ENCODE results near the gene LTF.
"Not testable (repeated sequence)": the region's sequence is repeated elsewhere in the genome, so short reads cannot be mapped to it uniquely, and the experiment has no call there.

The LTF gene

DNA sequence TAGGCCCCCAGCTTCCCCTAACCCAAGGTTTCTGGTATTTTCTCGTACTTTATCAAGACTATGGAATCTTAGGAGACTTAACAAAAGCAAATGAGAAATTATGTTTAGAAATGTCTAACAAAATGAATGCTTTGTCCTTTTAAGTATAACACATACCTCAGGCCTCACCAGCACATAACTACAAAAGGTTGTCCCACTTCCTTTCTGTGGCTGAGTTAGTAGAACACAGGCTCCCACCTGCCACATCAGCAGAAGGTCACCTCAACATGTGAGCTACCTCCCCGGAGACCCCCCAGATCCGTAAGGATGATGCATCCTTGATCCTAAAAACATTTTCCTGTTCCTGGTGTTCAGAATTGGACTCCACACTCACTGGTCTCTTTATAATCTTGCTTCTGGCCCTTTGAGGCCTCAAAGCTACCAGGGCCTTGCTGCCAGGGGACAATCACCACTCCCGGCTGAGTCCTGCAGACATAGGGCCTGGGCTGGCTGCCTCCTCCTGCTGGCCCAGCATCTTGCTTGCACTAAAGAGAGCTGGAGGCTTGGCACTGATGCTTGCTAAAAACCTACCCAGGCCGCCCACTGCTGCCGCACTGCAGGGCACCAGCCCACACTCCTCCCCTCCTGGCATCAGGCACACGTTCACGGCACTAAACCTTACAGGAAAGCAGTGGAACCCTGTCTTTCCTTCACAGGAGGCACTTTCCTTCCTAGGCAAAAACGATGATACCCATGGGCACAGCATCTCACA is 54.8 kb downstream of the LTF start:
- DNase-seq, result no peak

DNA sequence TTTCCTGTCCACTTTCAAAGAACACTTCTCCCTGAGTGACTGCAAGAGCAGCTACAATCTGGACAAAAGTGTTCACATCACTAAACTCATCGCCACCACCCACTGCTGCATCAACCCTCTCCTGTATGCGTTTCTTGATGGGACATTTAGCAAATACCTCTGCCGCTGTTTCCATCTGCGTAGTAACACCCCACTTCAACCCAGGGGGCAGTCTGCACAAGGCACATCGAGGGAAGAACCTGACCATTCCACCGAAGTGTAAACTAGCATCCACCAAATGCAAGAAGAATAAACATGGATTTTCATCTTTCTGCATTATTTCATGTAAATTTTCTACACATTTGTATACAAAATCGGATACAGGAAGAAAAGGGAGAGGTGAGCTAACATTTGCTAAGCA is 55.9 kb downstream of the LTF start:
- no peak for DNase-seq

DNA sequence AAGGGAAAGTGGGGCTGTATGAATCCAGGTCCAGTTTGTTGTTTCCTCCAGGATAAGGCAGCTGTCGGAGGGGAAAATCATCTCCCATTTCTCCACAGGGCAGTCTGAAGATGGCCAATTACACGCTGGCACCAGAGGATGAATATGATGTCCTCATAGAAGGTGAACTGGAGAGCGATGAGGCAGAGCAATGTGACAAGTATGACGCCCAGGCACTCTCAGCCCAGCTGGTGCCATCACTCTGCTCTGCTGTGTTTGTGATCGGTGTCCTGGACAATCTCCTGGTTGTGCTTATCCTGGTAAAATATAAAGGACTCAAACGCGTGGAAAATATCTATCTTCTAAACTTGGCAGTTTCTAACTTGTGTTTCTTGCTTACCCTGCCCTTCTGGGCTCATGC is 56.7 kb downstream of the LTF start:
- DNase-seq, result no peak

DNA sequence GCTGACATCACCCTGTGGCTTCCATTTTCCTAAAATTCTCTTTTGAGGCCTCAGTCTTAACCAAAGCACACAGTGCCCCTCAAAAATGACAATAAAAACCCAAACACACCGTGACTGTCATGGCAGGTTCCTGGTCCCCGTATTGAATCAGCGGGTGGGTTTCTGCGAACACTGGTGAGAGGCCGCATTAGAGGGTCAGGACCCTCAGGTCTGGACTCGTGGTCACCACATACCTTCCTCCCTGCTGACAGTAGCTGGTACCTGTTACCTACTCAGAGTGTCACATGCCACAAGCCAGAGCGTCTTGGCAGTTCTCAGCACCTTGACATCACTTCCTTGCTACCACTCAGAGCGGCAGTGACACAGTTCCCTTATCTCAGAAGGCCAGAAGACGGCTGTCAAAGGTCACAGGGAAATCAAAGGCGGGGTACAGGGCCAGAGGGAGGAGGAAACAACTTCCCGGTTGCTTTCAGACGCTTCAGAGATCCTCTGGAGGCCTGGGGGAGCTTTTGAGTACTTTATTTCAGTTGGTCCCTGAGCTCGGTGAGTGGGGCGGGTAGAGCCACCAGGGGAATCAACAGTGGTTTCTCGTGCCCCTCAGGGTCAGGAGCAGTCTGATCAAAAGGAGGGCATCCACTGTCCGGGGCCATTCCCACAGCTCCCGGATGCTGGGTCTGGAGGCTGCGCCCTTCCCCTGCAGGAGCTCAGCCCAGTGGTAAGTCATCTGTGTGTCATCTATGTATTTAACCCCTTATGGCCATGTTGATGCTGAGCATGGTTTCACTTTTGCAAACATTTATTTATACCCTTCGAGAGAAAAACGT is 57.7 kb downstream of the LTF start, which contains the start of the genes CCR5AS and CCRL2:
Gene CCR5AS (minus strand): TSS at position 279 of the 824 bp plus-strand sequence.
Gene CCRL2 (plus strand): TSS at position 472 of the 824 bp plus-strand sequence. CDS start 821 bp downstream, outside the sequence.
- DNase-seq, result peak; percentile 10

DNA sequence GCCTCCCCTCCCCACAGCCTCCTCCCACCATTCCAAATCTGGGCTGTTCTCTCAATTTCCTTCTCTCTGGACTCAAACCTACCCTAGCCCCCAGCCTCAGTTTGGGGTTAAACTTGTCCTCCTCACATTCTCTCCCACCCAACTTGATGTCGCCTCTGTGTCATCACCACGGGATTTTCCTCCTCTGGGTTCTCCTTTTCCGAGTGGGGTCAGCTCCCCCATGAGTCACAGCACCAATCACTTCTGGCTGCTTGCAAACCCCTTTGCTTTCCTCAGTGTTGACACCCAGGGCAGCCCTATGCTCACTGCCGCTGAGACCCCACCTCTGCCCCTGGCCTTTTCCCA is 58.3 kb downstream of the LTF start:
- no peak for DNase-seq

DNA sequence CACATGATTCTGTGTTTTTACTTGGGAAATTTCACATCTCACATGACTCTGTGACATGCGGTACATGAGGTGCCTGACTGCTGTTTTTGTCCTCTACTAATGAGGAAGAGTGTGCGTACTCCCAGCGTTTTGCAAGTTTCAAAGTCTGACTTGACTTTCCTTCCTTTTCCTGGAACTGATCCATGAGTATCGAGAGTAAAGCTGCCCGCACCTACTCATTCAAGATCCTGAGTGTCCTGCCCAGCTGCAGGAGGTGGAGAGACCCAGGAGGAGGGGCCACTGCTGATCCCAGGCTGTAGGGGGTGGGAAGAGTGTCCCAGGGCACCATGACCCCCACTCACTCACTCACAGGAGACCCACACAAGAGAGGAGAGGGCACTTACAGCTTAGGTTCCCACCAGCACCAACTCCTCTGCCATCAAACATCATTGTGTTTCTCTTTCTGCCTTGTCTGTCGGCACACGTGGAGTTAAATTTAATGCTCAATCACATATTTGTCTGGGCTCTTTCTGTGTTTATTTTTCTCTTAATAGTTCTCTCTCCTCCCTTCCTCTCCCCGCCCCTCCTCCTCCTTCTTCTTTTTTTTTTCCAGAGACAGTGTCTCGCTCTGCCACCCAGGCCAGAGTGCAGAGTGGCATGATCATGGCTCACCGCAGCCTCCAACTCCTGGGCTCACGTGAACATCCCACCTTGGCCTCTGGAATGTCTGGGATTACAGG is 59.2 kb downstream of the LTF start:
- DNase-seq, result no peak

DNA sequence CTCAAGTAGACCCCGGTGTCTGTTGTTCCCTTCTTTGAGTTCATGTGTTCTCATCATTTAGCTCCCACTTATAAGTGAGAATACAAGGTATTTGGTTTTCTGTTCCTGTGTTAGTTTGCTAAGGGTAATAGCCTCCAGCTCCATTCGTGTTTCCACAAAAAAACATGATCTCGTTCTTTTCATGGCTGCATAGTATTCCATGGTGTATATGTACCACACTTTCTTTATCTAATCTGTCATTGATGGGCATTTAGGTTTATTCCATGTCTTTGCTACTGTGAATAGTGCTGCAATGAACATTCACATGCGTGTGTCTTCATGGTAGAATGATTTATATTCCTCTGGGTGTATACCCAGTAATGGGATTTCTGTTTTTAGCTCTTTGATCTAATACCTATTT is 61.8 kb downstream of the LTF start:
- DNase-seq, result not testable (repeated sequence)

DNA sequence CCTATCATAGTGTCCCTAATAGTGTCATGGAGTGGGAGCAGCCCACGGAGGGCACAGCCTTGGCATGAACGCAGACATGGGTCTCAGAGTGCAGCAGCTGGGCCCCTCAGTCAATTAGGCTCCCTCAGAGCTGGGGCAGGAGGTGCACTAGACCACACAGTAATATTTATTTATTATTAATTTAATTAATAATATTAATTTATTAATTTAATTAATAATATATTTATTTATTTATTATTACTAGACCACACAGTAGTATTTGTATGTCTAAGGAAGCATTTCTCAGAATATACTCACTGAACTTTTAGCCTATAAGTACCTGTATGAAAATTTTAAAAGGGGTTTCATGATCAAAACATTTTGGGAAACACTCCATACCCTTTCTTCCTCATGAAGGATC is 63.1 kb downstream of the LTF start:
- DNase-seq, result no peak

DNA sequence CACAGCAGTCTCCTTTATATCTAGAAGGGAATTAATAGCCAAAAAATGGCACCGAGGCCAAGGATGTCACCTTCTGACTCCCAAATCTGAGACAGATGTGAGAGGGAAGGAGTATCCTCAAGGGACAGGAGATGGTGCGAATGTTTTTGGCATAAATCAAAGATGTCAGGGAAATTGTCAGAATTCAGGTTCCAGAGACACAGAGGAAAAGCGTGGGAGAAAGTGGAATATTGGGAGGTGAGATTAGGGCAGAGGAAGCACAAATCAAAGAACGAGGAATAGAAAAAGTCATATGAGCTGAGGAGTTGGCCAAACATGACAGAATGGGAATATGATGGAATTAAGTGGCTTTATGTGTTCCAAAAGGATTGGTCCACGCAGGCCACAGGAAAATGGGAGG is 63.9 kb downstream of the LTF start:
- DNase-seq, result no peak

DNA sequence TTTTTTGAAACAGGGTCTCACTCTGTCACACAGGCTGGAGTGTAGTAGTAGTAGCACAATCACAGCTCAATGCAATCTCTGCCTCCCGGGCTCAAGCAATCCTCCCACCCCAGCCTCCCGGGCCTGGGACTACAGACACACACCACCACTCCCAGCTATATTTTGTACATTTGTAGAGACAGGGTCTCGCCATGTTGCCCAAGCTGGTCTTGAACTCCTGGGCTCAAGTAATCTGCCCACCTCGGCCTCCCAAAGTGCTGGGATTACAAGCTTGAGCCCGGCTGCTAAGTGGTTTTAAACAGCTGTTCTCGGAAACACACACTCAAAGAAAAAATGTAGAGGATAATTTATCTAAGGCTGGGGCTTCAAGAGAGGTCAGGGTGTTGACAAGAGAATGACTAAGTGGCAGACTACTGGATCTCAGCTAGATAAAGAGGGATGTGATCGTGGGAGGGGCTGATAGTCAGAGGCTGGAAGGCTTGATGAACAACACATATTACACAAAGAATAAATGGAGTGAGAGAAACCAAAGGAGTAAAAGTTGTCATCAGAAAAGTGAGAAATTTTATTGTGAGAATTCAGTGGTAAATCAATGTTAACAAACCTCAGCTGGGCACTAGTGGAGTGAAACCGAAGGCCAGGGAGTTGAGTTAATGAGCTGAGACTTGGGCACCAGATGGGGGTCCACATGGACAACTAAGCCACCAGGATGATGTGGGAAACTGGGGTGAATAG is 64.5 kb downstream of the LTF start:
- DNase-seq, result no peak

DNA sequence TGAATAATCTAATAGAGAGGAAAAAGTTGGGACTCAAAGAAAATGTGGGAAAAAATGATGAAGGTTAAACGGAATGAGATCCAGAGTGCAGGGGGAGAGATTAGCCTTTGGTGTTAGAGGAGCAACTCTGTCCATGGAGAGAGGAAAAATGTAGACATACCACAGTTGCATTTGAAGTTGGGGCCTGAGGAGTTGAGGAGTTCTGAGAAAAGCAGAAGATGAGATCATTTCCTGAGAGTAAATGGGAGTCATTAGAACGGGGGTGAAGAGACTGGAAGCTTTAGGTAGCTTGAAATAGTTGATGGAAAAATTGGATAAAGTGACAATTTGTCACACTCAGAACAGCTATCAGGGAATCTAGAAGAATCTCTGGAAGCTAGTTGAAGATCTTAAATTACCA is 65.1 kb downstream of the LTF start:
- no peak for DNase-seq

DNA sequence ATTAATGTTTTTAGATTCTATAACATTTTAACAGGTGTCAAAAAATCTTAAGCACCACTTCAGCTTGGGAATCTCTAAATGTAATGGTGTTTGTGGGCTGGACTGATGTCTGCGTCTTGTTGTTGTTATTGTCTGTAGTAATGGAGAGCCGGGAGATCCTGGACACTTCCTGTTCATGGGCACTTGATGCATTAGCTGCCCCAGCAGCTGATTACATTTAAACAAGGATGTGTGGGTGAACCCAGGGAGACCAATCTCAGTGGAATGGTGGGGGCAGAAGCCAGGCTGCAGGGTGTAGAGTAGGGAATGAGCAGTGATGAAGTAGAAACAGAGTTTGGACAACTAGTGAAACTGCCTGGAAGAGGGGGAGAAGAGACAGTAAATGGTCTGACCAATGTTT is 65.6 kb downstream of the LTF start:
- DNase-seq, result no peak

DNA sequence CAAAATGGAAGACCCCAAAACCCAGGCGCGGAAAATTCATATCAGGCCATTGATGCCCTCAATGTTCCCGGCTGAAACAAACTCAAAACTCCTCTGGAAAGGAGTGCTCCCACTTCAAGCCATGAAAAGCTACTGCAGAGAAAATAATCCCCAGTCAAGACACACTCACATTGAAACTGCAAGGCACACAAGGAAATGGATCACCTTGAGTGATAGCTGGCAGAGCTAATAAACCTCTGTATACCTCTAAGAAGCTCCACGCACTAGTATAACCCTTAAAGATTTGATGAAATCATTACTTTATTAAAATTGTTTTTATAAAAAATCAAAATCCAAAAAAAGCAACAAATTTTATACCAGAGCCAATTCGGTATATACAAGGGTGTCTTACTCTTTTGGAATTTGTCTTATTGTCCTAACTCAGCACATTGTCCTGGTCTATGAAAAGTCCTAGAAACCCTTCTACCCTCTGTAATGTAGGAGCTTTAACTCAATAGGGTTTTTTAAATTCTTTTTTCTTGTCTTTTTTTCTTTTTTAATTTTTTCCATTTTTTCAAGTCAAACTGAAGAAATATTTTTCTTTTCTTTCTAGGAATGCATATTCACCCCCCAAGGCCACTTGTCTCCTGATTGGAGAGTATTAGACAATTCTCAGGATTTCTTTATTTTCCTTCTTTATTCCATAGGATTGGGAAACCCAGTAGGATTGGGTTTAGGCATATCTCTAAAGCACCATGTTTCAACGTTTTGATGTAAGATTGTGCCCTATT is 66.3 kb downstream of the LTF start:
- no peak for DNase-seq

DNA sequence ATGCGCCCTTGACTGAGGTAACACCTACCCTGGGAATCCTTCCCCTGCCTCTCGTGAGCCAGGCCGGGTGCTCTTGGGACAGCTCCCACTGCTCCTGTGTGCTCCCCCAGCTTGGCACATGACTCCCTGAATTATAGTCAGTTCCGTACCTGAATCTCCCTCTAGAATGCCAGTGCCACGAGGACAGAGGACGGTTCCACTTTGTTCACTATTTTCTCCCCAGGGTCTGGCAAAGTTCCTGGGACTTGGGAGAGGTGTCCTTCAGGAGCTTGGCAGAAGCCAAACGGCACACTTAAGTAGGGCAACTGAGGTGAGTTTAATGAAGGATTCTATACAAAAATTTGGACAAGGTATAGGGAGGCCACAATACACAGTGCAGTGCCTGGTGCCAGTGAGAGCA is 67.6 kb downstream of the LTF start:
- no peak for DNase-seq

DNA sequence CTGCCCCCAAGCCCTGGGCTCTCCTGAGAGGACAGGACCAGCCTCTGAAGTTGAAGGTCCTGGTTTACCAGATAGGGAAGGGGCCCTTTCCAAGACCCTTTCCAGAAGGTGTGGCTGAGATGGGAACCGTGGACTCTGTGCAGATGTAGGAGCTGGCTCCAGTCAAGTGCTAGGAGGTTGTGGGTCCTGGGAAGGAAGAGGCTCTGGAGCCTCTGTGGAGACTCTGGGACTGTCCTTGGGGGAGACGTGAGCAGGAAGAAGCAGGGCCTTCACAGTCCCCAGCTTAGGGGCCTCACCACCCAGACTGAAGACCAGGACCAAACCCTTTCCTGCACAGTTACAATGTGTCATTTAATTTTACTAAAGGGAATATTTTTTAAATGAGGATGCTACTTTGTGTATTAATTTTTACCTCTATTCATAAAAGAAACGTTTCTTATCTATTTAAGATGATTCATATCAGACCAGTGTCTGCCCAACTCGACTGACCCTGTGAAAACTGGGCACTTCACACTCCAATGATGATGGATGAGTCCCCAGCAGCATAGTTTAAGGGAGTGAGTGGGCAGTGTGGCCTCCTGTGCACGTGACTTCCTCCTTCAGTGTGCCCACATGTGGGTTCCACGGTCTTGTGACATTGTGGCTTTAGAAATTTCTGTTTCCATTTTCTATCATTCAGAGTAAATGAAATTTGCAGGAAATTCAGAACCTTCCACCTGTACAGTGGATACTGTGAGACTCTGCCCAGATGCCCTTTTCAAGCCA is 68.8 kb downstream of the LTF start:
- DNase-seq, result no peak

DNA sequence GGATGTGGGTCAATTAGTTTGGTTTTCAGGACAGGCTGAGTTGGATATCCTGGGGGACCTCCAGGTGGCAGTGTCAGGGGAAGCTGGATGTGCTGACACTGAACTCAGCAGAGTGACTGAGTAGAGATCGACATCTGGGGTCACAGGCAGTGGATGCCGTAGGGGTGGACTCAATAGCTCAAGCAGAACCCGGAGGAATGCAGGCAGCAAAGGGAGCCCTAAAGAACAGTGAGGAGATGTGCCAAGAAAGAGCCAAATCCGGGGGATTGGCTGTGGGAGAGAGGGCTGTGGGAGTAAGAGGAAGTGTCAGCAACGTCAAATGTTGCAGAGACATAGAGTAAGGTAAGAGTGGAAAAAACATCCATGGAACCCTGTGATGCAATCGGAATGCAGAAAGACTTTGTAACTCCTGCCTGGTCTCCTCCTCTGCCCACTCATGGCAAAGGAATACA is 69.5 kb downstream of the LTF start:
- DNase-seq, result no peak

DNA sequence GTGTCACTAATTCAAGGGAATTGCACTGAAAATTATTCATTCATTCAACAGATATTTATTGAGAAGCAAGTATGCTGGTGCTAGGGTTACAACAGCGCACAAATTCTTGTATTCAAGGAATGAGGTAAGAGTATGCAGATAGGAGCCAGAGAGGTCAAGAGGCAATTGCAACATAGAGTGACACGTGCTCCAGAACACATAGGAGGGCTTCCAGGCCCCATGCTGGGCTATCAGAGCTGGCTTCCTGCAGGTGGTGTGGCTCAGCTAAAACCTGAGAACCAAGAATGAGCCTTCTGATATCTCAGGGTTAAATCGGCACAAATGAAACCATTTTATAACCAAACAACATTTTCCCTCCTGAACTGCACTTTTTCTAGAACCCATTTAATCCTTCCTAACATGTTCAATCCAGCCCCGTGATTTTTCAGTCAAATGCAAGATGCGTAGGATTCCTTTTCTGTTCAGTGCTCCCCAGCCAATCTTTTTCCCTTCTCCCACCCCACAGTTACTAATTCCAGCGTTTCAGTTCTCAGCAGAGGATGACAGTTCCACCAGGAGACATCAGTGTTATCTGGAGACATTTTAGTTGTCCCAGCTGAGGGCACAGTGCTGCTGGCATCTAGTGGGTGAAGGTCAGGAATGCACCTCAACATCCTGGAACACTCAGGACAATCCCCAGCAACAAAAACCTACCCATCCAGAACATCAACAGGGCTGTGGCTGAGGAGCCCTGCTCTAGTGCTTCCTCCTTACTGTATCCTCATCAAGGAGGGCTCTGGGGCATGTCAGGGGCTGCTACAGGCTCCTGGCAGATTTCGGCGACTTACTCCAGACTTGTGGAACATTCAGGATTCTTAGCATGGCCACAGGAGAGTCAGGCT is 70.9 kb downstream of the LTF start:
- no peak for DNase-seq

DNA sequence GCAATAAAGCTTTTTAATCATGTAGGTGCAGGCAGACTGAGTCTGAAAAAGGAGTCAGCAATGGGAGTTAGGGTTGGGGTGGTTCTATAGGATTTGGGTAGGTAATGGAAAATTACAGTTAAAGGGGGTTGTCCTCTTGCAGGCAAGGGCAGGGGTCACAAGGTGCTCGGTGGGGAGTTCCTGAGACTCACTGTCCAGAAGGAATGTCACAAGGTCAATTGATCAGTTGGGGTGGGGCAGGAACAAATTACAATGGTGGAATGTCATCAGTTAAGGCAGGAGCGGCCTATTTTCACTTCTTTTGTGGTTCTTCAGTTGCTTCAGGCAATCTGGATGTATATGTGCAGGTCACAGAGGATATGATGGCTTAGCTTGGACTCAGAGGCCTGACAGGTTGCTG is 71.7 kb downstream of the LTF start:
- no peak for DNase-seq

DNA sequence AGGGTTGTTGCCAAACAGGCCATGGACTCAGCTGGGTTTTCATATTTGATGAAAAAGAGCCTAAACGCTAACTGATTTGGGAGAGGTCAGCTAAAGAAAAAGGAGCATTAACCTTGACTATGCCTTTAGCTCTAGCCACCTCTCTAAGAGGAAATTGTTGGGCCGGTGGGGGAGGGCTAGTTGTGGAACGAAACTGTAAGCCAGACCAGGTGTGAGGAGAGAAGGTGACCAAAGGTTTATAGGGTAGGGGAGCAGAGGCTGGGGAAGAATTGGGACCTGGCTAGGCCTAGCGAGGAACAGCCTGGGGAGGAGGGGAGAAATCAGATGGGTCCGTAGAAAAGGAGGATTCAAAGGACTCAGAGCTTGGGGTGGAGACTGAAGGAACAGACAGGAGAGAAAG is 73.2 kb downstream of the LTF start:
- DNase-seq, result not testable (repeated sequence)

DNA sequence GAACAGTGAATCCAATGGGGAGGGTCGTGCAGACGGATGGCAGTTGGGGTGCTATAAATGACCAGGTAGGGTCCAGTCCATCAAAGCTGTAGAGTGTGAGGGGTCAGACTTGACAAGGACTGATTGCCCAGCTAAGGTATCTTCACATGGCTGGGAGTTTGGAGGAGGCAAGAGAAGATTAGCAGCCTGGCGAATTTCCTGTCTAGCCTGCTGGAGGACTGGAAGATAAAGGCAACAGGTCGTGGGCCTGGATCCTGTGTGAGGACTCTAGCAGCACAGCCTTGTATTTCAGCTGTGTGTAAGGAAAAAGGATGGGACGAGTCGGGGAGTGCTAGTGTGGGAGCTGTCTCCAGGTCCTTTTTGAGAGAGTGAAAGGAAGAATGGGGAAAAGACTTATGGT is 75.4 kb downstream of the LTF start:
- DNase-seq, result no peak

All from stimulated activated CD4-positive, alpha-beta T cell treated with anti-CD3 and anti-CD28 coated beads, Interleukin-12 subunit alpha, Interleukin-12 subunit beta, amount 100 ng/mL, for 4 hours (primary cell).